Aorta (tissue), 5 donors: ENCODE measurements around the gene UNC119. TPM values are rescaled to one million over a fixed set of nuclear protein-coding genes. Genes with fewer than 3 reads are reported as not detected.

Experiments used
- ATAC-seq: fragments of 200-7000 bp; cut with Tn5 transposase; one replicate; pipeline ENCODE4 v1.9.1; 2022; ENCODE audit warnings: moderate library complexity; ENCODE audit not compliant: low FRiP score
- DNase-seq, 2 donors: peaks; one replicate each; pipeline ENCODE4 v3.0.0-alpha.2; 2020
- H3K27ac ChIP-seq, 2 donors: one replicate each; pipeline ENCODE4 v1.5.1; 2013; ENCODE audit warnings: low read length in 2 of 2, mild to moderate bottlenecking in 2 of 2, moderate library complexity in 2 of 2, control low read depth in 1 of 2, inconsistent platforms in 1 of 2, low read depth in 1 of 2
- H3K27me3 ChIP-seq, 2 donors: one replicate each; pipeline ENCODE4 v1.6.1; 2013; ENCODE audit warnings: control low read depth in 1 of 2, low read length in 1 of 2, mild to moderate bottlenecking in 1 of 2, moderate library complexity in 1 of 2; ENCODE audit not compliant: insufficient read depth in 2 of 2, control insufficient read depth in 1 of 2
- H3K36me3 ChIP-seq, 2 donors: one replicate each; pipeline ENCODE4 v1.6.1; 2013; ENCODE audit warnings: control low read depth in 1 of 2, low read length in 1 of 2, mild to moderate bottlenecking in 1 of 2; ENCODE audit not compliant: insufficient read depth in 2 of 2, control insufficient read depth in 1 of 2
- H3K4me1 ChIP-seq, 2 donors: one replicate each; pipeline ENCODE4 v1.6.1; 2013; ENCODE audit warnings: low read length in 2 of 2, control low read depth in 1 of 2, mild to moderate bottlenecking in 1 of 2, moderate library complexity in 1 of 2; ENCODE audit not compliant: insufficient read depth in 2 of 2, control insufficient read depth in 1 of 2
- H3K4me3 ChIP-seq, 2 donors: one replicate each; pipeline ENCODE4 v1.5.1; 2013; ENCODE audit warnings: low read length in 2 of 2, control low read depth in 1 of 2, mild to moderate bottlenecking in 1 of 2
- H3K9me3 ChIP-seq: one replicate; pipeline ENCODE4 v1.6.1; 2013; ENCODE audit warnings: mild to moderate bottlenecking, low read length; ENCODE audit not compliant: control insufficient read depth
- WGBS, 2 donors: extraction: QIAGEN DNeasy Blood & Tissue Kit; methylation state at CpG; one replicate each; pipeline ENCODE4 v1.1.7; 2013; 5-methylcytosine and 5-hydroxymethylcytosine counted together
- intact Hi-C, 2 donors: fragments of 100-400 bp; cut with DNase I; formaldehyde crosslinking; loops; one replicate each; pipeline versions ENCODE4 v1.14.2 to v1.15.0; 2022
- polyA plus RNA-seq, 2 donors: library from polyadenylated mRNA; stranded (reverse); fragments of 200-250 nt; gene quantifications; one replicate each; pipeline ENCODE4 v1.2.3, GENCODE V29; 2013
- total RNA-seq, 2 donors: library from RNA; stranded (reverse); fragmentation: NEBNext Ultra II Directional; extraction: Animal tissue kit (Norgen Biotek cat#: 25700); gene quantifications; one replicate each; pipeline ENCODE4 v1.2.1, GENCODE V29; 2021
- donor health status: healthy with polysubstance abuse.
- donor health status: Bipolar disorder and iron deficiency.
- donor health status: DM: no; HTN: no; CAD: no.
- donor health status: DM: no; HTN: no; CAD: no.
- donor health status: DM: yes; HTN: yes; CAD: no.

UNC119 gene
- total and polyA plus RNA-seq, 4 donors, result 17.4 to 36.6 (median 22.2) TPM

DNA sequence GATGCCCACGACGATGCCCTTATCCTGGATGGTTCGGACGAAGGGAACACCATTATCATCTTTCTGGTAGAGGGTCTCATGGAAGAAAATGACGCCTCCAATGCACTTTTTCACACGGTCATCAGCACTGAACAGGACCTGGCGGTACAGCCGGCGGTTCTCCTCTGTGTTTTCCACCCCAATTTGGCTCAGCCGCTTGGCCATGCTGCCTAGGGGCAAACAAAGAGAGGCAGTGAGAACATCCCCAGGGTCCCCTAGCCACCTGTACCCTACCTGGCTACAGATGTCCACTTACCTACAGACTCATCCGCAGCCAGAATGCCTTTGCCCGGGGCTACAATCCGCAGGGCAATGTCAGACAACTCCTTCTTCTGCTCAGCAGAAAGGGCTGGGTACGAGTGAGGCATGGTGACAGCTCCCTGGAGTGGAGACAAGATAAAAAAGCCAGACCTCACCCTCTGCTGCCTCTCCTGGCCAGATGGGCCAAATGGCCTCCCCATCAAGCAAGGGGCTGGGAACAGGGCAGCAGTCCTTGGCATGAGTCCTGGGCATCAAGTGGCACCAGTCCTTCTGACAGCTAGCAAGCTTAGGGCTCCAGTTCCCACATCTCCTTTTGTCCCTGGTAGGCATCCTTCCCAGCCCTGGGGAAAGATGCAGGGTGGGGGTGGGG is 22.8 kb upstream of the UNC119 start:
- ATAC-seq, result no peak
- Histone ChIP-seq H3K27me3 (no peaks in the 10 kb centered on the region), H3K36me3 (no peaks in the 10 kb centered on the region), H3K9me3 (no peaks in the 10 kb centered on the region), H3K4me1 (peaks cover 0 to 2% of the 10 kb centered on the region in 2 donors), H3K27ac (no peak overlapping the region), H3K4me3 (no peak overlapping the region)
- WGBS, 2 donors, result 96 to 97% methylated on average over 14 of the region's 14 CpGs
- intact Hi-C loops, result no loop called here
- no peak for DNase-seq

DNA sequence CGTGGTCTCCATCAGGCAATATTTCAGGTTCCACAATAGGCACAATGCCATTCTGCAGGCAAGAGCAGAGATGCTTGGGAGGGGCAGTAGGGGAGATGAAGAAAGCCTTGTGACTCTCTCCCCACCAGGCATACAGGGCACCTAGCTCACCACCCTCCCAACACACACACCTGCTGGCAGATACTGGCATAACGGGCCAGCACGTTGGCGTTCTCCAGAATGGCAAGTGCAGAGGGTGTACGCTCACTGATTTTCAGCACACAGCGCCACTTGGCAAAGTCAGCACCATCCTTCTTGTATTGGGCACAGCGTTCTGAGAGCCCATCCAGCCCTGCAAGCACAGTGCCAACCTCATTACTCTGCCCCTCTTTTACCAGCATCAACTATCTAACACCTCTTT is 22.1 kb upstream of the UNC119 start:
- WGBS, 2 donors, result 94 to 95% methylated on average over 7 of the region's 7 CpGs
- no peak for ATAC-seq
- H3K9me3 ChIP-seq, result no peaks in the 10 kb centered on the region

DNA sequence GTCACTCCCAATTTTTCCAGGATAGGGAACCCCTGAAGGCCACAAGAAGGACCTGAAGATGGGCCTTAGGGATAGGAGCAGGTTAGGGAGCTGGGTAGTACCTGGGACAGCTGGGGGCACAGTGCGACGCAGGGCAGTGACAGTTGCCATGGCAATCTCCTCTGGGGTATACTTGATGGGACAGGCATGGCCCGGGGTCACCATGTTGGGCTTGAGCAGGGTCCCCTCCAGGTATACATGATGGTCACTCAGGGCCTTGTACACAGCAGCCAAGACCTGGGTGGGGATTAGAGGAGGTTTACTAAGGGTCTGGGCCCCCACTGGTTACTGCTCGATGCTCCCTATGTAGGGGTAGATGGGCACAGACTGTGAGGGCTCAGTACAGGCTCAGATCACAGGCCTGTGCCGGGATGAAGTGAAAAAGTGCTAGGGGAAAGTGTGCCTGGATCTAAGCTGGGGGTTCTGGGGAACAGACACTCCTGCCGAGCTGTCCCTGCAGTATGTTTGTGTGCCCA is 21.6 kb upstream of the UNC119 start:
- peaks cover 0 to 2% of the 10 kb centered on the region in 2 donors for H3K4me1 ChIP-seq

More for the DNA sequence above, 22.1 kb upstream of the UNC119 start:
- Histone ChIP-seq H3K36me3 (no peaks in the 10 kb centered on the region), H3K27me3 (no peaks in the 10 kb centered on the region), H3K4me3 (no peak overlapping the region), H3K27ac (no peak overlapping the region), H3K4me1 (peaks cover 0 to 2% of the 10 kb centered on the region in 2 donors)
- intact Hi-C loops, result no loop called here
- no peak for DNase-seq

DNA sequence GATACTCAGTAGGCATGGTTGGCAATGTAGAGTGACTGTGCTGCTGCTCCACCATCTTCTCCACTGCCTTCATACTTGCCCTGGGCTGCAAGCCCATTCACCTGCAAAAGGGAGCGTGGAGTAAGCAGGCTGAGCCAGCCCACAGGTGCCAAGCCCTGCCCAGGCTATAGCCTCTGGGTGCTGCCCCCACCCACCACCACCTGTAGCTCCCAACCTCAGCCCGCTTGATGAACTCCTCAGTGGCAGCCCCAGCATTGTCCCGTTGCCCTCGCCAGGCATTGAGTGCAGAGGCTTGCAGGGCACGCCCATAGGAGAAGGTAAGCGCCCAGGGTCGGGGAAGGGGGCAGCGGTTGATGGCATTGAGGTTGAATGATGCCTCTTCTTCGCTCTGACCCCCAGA is 21.1 kb upstream of the UNC119 start:
- no peak overlapping the region for H3K4me3 ChIP-seq
- H3K9me3 ChIP-seq, result no peaks in the 10 kb centered on the region
- no peak overlapping the region for H3K27ac ChIP-seq
- peaks cover 0 to 2% of the 10 kb centered on the region in 2 donors for H3K4me1 ChIP-seq
- intact Hi-C loops, result no loop called here
- DNase-seq (no peak), ATAC-seq (no peak)
- H3K27me3 ChIP-seq, result no peaks in the 10 kb centered on the region
- WGBS, 2 donors, result 95 to 98% methylated on average over 9 of the region's 9 CpGs
- H3K36me3 ChIP-seq, result no peaks in the 10 kb centered on the region

More for the DNA sequence above, 21.6 kb upstream of the UNC119 start:
- WGBS, 2 donors, result 94 to 96% methylated on average over 6 of the region's 6 CpGs
- Histone ChIP-seq H3K4me3 (no peak overlapping the region), H3K27me3 (no peaks in the 10 kb centered on the region), H3K9me3 (no peaks in the 10 kb centered on the region), H3K27ac (no peak overlapping the region), H3K36me3 (no peaks in the 10 kb centered on the region)
- DNase-seq (no peak), ATAC-seq (no peak)
- intact Hi-C loops, result no loop called here

DNA sequence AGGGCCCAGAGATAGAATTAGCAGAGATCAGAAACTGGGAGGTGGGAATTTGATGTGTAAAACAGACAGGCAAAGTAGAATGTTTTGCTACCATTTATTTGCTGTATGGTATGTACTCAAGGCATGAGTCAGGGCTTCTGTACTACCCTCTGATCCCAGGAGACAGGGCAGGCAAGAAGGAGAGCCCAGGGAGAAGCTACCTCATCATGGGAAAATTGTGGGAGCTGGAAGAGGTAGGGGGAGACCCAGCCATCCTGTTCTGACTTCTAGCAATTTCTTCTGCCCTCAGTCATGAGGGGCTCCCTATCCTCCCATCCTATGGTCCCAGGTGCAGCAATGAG is 20.6 kb upstream of the UNC119 start:
- no peaks in the 10 kb centered on the region for H3K9me3 ChIP-seq
- H3K27ac ChIP-seq, result no peak overlapping the region
- no peaks in the 10 kb centered on the region for H3K36me3 ChIP-seq
- intact Hi-C loops, result no loop called here
- ATAC-seq (no peak), DNase-seq (peak in 1 of 2 donors; percentile 1)
- H3K27me3 ChIP-seq, result no peaks in the 10 kb centered on the region
- no peak overlapping the region for H3K4me3 ChIP-seq
- peaks cover 0 to 2% of the 10 kb centered on the region in 2 donors for H3K4me1 ChIP-seq

DNA sequence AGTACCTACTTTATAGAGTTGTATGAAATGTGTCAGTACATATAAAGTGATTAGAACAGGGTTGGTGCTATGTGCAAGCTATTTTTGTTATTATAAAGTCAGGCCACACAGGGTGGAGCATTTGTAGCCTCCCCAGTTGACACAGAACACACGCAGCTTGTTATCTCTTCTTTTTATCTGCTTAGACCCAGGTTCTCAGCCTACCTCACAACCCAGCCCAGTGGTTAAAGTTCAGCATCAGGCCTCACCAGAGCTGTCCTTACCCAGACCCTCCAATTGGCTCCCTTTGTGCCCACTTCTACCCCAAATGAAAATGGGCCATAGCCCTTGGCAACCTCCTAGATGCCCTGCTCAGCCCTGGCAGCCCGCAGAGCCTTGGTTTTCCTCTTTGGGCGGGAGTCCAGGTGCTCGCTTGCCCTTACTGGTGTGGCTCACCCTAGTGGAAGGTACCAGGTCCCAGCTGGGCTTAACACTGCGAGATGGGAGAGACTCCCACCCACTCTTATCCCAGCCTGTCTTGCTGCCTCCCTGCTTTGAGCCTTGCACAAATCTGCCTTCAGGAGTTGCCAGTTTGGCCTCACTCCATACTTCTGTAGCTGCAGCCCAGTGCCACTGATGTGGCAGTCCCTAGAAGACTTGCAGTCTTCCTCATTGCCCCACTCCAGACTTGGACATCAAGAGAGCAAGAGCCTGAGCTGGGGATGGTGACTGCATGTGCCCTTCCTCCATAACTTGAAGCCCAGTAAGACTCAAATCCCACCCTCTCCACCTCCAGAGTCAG is 20.0 kb upstream of the UNC119 start:
- H3K9me3 ChIP-seq, result no peaks in the 10 kb centered on the region
- ATAC-seq (no peak), DNase-seq (peak in 1 of 2 donors; percentile 61)
- H3K27ac ChIP-seq, result no peak overlapping the region
- peaks cover 0 to 2% of the 10 kb centered on the region in 2 donors for H3K4me1 ChIP-seq
- intact Hi-C loops, result no loop called here
- H3K4me3 ChIP-seq, result no peak overlapping the region
- WGBS, 2 donors, result 72 to 77% methylated on average over 5 of the region's 5 CpGs
- no peaks in the 10 kb centered on the region for H3K27me3 ChIP-seq
- H3K36me3 ChIP-seq, result no peaks in the 10 kb centered on the region

DNA sequence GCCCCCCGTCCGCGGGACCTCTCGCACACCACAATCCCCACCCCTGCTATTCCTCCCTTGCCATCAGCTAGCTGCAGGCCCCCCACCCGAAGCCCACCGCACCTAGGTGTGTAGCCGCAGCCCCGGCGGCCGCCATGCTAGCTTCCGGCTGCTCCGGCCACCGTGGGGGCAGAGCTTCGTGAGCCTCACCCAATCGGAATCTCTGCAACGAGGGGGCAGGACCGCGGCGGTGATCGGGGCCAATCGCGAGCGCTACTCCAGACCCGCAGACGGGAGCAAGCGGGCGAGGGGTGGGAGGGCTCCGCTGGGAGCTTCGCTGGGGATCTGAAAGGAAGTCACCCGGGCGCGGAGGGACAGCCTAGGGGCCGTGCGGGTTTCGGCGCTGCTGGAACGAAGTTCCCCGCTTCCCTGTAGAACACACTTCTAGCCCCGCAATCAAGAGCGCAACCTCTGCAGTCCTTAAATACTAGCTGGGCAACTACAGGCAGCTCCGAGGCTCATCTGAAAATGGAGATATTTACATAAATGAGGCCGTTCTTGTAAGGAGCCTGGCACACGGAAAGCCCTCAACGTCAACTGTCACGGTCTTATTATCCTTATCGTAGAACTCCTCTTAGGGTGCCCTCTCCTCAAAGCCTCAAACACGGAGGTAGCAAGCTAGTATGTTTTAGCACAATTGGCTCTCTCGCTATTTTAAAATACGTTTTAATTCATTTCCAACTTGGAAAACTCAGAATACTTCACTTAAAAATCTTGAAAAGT is 19.1 kb upstream of the UNC119 start, which contains the start of gene PIGS:
TSS of gene PIGS (minus strand) at position 164 of the 762 bp plus-strand sequence. CDS start at position 136, 28 bp downstream.
- peak within 1 kb of the TSS; percentile 37 to 39 for H3K27ac ChIP-seq
- H3K4me3 ChIP-seq, result peak within 1 kb of the TSS; percentile 83 to 85
- H3K4me1 ChIP-seq, result no peaks in the 10 kb centered on the region
- peak; percentile 98 for ATAC-seq
- no peaks in the 10 kb centered on the region for H3K27me3 ChIP-seq
- intact Hi-C loops, result no loop called here
- H3K36me3 ChIP-seq, result no peaks in the 10 kb centered on the region
- no peaks in the 10 kb centered on the region for H3K9me3 ChIP-seq
- WGBS, 2 donors, result 0 to 1% methylated on average over 47 to 49 of the region's 49 CpGs
- peak; percentile 97 to 98 for DNase-seq

DNA sequence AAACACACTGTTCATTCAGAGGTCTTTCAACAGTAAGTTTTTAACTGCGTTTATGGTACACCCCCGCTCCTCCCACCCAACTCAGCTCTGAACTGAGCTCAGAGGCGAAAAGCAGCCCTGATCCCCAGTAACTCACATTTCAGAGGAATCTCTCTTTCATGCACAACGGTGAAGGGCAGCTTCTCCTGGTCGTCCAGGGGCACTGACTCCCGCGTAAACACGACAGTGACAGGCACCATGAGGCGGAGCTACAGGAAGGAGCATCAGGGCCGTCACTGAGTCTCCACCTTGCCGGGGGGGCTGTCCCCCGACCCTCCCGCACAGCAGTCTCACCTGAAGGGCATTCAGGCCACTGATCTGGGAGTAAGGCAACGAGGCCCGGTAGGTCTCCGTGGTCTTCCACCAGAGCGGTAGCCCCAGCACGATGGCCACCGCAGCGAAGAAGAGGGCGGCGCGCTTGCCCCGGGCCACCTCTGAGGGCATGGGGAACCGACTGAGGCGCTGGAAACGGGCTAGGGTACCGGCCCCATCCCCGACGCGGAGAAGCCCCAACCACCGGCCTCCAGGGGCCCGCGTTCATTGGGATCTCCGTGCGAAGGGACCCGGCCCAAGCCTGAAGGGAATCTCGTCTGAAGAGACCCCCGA is 18.4 kb upstream of the UNC119 start:
- no peaks in the 10 kb centered on the region for H3K4me1 ChIP-seq
- peak in 1 of 2 donors; percentile 76 for DNase-seq
- peak; percentile 57 for ATAC-seq
- H3K27me3 ChIP-seq, result no peaks in the 10 kb centered on the region
- no peaks in the 10 kb centered on the region for H3K9me3 ChIP-seq
- H3K36me3 ChIP-seq, result no peaks in the 10 kb centered on the region
- H3K27ac ChIP-seq, result peak overlapping the region; percentile 30 to 37
- H3K4me3 ChIP-seq, result peak overlapping the region; percentile 62 to 85
- intact Hi-C loops, result no loop called here
- 1% methylated on average over 38 to 39 of the region's 39 CpGs for WGBS, 2 donors
